HepG2 (cell line): ENCODE data around the gene MYO5B.

Source experiments
- CEBPZ ChIP-seq: IDR thresholded peaks from 2 replicates; pipeline ENCODE4 v1.6.1; 2012; ENCODE audit warnings: low read length, improper control_type of control experiment
- CREB1 ChIP-seq, 2 experiments: fragments of 450-650 bp in 1 of 2; IDR thresholded peaks; 2 replicates each; pipeline ENCODE4 v1.6.1; 2016 to 2017; ENCODE audit warnings: control low read depth in 1 of 2, mild to moderate bottlenecking in 1 of 2, missing compliant biosample characterization in 1 of 2, missing genetic modification characterization in 1 of 2
- CTCF ChIP-seq: sonication (generic); formaldehyde crosslinking; IDR thresholded peaks from 2 replicates; pipeline ENCODE4 v1.5.0; 2020; ENCODE audit warnings: mild to moderate bottlenecking, missing genetic modification reagents, moderate library complexity
- ELF1 ChIP-seq: sonication (generic); formaldehyde crosslinking; IDR thresholded peaks from 2 replicates; pipeline ENCODE4 v1.4.0; 2020; ENCODE audit warnings: missing genetic modification reagents
- ELF4 ChIP-seq: sonication (generic); formaldehyde crosslinking; IDR thresholded peaks from 2 replicates; pipeline ENCODE4 v1.5.0; 2020; ENCODE audit warnings: missing genetic modification reagents, mild to moderate bottlenecking, moderate library complexity, borderline replicate concordance
- HNF4G ChIP-seq, 2 experiments: sonication (generic) in 1 of 2; formaldehyde crosslinking in 1 of 2; IDR thresholded peaks; 2 replicates each; pipeline versions ENCODE4 v1.4.0 to v1.6.1; 2011 to 2020; ENCODE audit warnings: borderline replicate concordance in 2 of 2, low read depth in 2 of 2, mild to moderate bottlenecking in 2 of 2, low read length in 1 of 2, missing genetic modification reagents in 1 of 2, moderate library complexity in 1 of 2
- POLR2AphosphoS5 ChIP-seq: IDR thresholded peaks from 2 replicates; pipeline ENCODE4 v1.6.1; 2012; ENCODE audit warnings: low read depth, low read length
- ZNF567 ChIP-seq: sonication (generic); formaldehyde crosslinking; IDR thresholded peaks from 2 replicates; pipeline ENCODE4 v1.8.1; 2023; ENCODE audit warnings: mild to moderate bottlenecking, missing genetic modification reagents, borderline replicate concordance

- TF ChIP-seq CREB1 (IDR thresholded peaks at IDR 0.05) (no peak), CREB1 (CRISPR knock-in tag; IDR thresholded peaks at IDR 0.05) (no peak), ELF1 (CRISPR knock-in tag) (no peak), POLR2AphosphoS5 (no peak), CEBPZ (no peak), ZNF567 (CRISPR knock-in tag) (no peak), ELF4 (CRISPR knock-in tag) (no peak), CTCF (CRISPR knock-in tag) (no peak), HNF4G (IDR thresholded peaks at IDR 0.05; ENCODE audit: borderline replicate concordance, low read depth, low read length) (no peak), HNF4G (CRISPR knock-in tag; IDR thresholded peaks at IDR 0.05; ENCODE audit: borderline replicate concordance, low read depth) (no peak)
These were observed 45.2 kb upstream of the MYO5B start for GRCh38 chr18:50240080-50240563.
